SJCRH30 (cell line): ENCODE data around the gene C8G. TPM values are rescaled to one million over a fixed set of nuclear protein-coding genes. Genes with fewer than 3 reads are reported as not detected.

Experiments
- DNase-seq, 2 experiments: peaks; one replicate each; pipeline ENCODE4 v3.0.0-alpha.2; 2015 to 2020
- H3K27ac ChIP-seq: fragments of 250-450 bp; sonication (Bioruptor Pico); 2 replicates; pipeline ENCODE4 v1.5.1; 2020; ENCODE audit warnings: mild to moderate bottlenecking, moderate library complexity
- H3K27me3 ChIP-seq: fragments of 250-450 bp; sonication (Bioruptor Pico); 2 replicates; pipeline ENCODE4 v1.5.1; 2020; ENCODE audit warnings: mild to moderate bottlenecking, moderate library complexity
- H3K36me3 ChIP-seq: fragments of 250-450 bp; sonication (Bioruptor Pico); 2 replicates; pipeline ENCODE4 v1.5.1; 2020; ENCODE audit warnings: mild to moderate bottlenecking, moderate library complexity
- H3K4me1 ChIP-seq: fragments of 250-450 bp; sonication (Bioruptor Pico); 2 replicates; pipeline ENCODE4 v1.5.1; 2020; ENCODE audit warnings: mild to moderate bottlenecking, moderate library complexity
- H3K4me3 ChIP-seq: fragments of 250-450 bp; sonication (Bioruptor Pico); 2 replicates; pipeline ENCODE4 v1.5.1; 2020; ENCODE audit warnings: mild to moderate bottlenecking, moderate library complexity
- H3K9me3 ChIP-seq: fragments of 250-450 bp; sonication (Bioruptor Pico); replicated peaks from 2 replicates; pipeline ENCODE4 v1.5.1; 2020; ENCODE audit warnings: mild to moderate bottlenecking, moderate library complexity
- total RNA-seq: library from RNA; depleted of rRNA; stranded (reverse); fragments of >200 nt; shearing (Covaris generic); gene quantifications from 2 replicates; pipeline ENCODE4 v1.2.3, GENCODE V29; 2014

C8G gene
- total RNA-seq, 1 experiment from 2014 or later = not detected

DNA sequence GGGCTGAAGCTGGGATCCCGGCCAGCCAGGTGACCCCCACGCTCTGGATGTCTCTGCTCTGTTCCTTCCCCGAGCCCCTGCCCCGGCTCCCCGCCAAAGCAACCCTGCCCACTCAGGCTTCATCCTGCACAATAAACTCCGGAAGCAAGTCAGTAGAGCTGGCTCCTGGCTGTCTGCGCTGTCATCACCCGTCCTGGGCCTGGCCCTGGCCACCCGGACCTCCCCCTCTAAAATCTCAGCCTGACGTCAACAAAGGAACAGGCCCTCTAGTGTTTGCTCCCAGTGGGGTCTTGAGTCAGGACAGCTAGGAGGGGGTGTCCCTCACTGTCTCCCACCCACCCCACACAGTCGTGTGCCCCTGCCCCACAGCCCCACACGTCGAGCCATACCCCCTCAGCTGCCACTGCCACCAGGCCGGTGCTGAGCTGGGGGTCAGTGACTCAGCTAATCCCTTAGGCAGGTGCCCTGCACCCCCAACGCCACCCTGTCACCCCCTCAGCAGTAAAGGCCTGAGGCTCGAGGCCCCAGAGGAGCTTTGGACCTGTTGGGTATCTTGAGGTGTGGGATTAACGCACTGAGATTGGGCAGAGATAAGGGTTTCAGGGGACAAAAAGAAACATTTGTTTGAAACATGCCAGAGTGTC is 36.7 kb downstream of the C8G start:
- Histone ChIP-seq H3K4me3 (no peak overlapping the region), H3K27ac (no peak overlapping the region), H3K36me3 (no peaks in the 10 kb centered on the region), H3K9me3 (no peaks in the 10 kb centered on the region), H3K27me3 (no peaks in the 10 kb centered on the region; the same call in 1 of the 2 replicates), H3K4me1 (peaks cover 17% of the 10 kb centered on the region; the same call in 1 of the 2 replicates)
- DNase-seq = no peak

- Histone ChIP-seq H3K4me3 (no peak within 1 kb of the TSS), H3K27me3 (no peaks in the 10 kb centered on the region; the same call in 1 of the 2 replicates), H3K27ac (no peak within 1 kb of the TSS), H3K4me1 (peaks cover 17% of the 10 kb centered on the region; the same call in 1 of the 2 replicates), H3K36me3 (no peaks in the 10 kb centered on the region), H3K9me3 (no peaks in the 10 kb centered on the region)
- no peak for DNase-seq
Measured at GRCh38 chr9:136982232-136983051, 37.4 kb downstream of the C8G start, which contains the start of gene LCNL1. LCNL1 (plus strand) TSS chr9:136982993; CDS start chr9:136983587, 594 bp downstream.

DNA sequence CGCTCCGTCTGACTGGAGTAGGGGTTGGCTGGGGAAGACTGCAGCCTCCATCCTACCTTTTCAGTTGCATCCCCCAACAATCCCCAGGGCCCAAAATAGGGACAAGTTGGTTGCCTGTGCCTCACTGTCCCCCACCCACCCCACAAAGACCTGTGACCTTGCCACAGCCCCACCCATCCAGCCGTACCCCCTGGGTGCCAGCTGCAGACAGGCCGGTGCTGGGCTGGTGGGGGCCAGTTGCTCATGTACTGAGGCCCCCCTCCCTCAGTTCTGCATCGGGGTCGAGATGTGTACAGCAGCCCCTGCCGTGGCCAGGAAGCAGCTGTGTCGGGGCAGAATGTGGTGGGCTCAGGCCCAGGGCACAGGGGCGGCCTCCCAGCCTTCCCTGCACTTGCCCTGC is 38.1 kb downstream of the C8G start:
- H3K36me3 ChIP-seq = no peaks in the 10 kb centered on the region
- peaks cover 5% of the 10 kb centered on the region; the same call in 1 of the 2 replicates for H3K27me3 ChIP-seq
- H3K9me3 ChIP-seq = no peaks in the 10 kb centered on the region
- no peak overlapping the region for H3K4me3 ChIP-seq
- H3K4me1 ChIP-seq = peaks cover 17% of the 10 kb centered on the region; the same call in 1 of the 2 replicates
- H3K27ac ChIP-seq = no peak overlapping the region
- no peak for DNase-seq

DNA sequence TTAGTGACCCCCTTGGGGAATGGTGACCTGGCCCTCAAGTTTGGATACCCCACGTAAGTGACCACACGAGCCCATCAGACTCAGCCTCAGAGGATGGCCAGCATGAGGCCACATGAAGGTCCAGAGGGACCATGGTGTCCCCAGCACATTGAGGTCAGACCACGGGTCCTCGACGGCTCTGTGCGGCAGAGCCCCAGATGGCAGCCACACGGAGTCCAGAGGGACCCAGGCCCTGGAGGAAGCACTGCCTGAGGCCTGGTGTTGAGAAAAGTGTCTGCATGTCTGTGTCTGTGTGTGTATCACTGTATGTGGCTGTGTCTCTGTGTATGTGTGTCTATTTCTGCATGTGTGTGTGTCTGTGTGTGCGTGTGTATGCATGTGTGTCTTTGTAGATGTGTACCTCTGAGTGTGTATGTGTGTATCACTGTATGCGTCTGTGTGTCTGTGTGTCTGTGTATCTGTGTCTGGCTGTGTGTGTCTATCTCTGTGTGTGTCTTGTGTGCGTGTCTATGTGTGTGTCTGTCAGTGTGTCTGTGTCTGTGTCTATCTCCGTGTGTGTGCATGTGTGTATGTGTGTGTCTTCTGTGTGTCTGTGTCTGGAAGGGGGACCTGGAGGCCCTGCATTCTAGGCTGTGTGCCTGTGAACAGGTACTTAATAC is 38.7 kb downstream of the C8G start:
- no peaks in the 10 kb centered on the region for H3K9me3 ChIP-seq
- no peak overlapping the region for H3K27ac ChIP-seq
- H3K36me3 ChIP-seq = no peaks in the 10 kb centered on the region
- H3K4me1 ChIP-seq = peaks cover 17% of the 10 kb centered on the region; the same call in 1 of the 2 replicates
- peaks cover 8% of the 10 kb centered on the region; the same call in 1 of the 2 replicates for H3K27me3 ChIP-seq
- no peak overlapping the region for H3K4me3 ChIP-seq
- DNase-seq = no peak

DNA sequence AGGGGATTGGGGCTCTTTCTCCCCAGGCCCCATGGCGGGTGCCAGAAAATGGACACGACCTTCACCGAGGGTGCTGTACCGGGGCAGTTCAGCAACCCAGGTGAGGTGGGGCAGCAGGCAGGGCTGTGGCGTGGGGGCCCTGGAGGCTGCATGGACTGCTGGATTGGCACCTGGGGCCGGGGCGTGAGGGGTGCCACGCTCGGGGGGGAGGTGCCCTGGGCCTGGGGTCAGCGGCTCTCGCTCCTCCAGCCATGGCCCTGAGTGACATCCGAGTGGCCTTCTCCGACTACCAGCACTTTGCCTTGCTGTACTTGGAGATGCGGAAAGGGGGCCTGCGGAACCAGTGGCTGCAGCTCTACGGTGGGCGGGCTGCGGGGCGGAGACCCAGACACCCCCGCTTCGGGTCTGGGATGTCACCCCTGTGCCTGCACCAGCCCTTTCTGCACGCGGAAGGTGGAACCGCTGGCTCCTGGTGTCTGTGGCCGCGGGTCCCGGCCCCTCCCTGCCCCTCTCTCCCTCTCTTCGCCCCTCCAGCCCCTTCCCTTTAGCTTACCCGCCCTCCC is 39.5 kb downstream of the C8G start:
- Histone ChIP-seq H3K4me1 (peaks cover 17% of the 10 kb centered on the region; the same call in 1 of the 2 replicates), H3K27me3 (peaks cover 11% of the 10 kb centered on the region; the same call in 1 of the 2 replicates), H3K36me3 (no peaks in the 10 kb centered on the region), H3K27ac (no peak overlapping the region), H3K9me3 (no peaks in the 10 kb centered on the region), H3K4me3 (no peak overlapping the region)
- DNase-seq = no peak

GRCh38 chr9:136985027-136985602 is 40.1 kb downstream of the C8G start:
- Histone ChIP-seq H3K4me1 (peaks cover 17% of the 10 kb centered on the region; the same call in 1 of the 2 replicates), H3K9me3 (no peaks in the 10 kb centered on the region), H3K27ac (no peak overlapping the region), H3K27me3 (peaks cover 12% of the 10 kb centered on the region; the same call in 1 of the 2 replicates), H3K4me3 (no peak overlapping the region), H3K36me3 (no peaks in the 10 kb centered on the region)
- no peak for DNase-seq

DNA sequence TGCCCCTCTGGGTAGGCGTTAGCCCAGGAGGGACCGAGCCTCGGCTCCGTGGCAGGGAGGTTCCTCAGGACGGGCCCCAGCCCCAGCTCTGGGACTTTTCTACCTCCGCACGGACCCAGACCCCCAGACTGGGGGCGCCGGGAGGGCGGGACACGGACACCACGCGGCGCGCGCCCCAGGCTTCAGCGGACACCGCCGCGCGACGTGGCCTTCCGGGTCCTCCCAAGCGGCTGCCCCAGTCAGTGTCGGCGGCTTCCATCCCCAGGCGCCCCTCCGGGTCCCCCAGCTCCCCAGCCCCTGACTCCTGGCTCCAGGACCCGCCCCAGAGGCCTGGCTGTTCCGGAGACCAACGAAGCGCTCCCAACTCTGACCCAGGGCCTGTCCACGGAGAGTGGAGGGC is 40.8 kb downstream of the C8G start:
- Histone ChIP-seq H3K4me3 (no peak overlapping the region), H3K27ac (no peak overlapping the region), H3K36me3 (no peaks in the 10 kb centered on the region), H3K27me3 (peaks cover 18% of the 10 kb centered on the region; the same call in 1 of the 2 replicates), H3K4me1 (peaks cover 17% of the 10 kb centered on the region; the same call in 1 of the 2 replicates), H3K9me3 (peaks cover 4% of the 10 kb centered on the region; the same call in 1 of the 2 replicates)
- DNase-seq = no peak

DNA sequence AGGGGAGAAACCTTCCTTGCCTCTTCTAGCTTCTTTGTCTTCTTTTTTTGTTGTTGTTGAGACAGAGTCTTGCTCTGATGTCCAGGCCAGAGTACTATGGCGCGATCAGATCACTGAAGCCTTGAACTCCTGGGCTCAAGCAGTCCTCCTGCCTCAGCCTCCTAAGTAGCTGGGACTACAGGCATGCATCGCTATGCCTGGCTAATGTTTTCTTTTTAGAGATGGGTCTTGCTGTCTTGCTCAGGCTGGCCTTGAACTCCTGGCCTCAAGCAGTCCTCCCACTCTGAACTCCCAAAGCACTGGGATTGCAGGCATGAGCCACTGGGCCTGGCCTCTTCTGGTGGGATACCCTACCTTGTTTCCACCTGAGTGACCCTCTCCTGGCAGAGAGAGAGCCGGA is 43.8 kb downstream of the C8G start:
- no peak overlapping the region for H3K4me3 ChIP-seq
- peaks cover 18% of the 10 kb centered on the region; the same call in 1 of the 2 replicates for H3K27me3 ChIP-seq
- peaks cover 4% of the 10 kb centered on the region; the same call in 1 of the 2 replicates for H3K9me3 ChIP-seq

GRCh38 chr9:136990242-136990911 is 45.3 kb downstream of the C8G start:
- H3K9me3 ChIP-seq = peaks cover 4% of the 10 kb centered on the region; the same call in 1 of the 2 replicates
- peaks cover 18% of the 10 kb centered on the region; the same call in 1 of the 2 replicates for H3K27me3 ChIP-seq
- no peak for DNase-seq
- no peak overlapping the region for H3K27ac ChIP-seq
- no peak overlapping the region for H3K4me3 ChIP-seq
- peaks cover 3% of the 10 kb centered on the region; the same call in 1 of the 2 replicates for H3K36me3 ChIP-seq
- H3K4me1 ChIP-seq = no peaks in the 10 kb centered on the region

More for the DNA sequence above, 43.8 kb downstream of the C8G start:
- H3K27ac ChIP-seq = no peak overlapping the region
- DNase-seq = no peak
- H3K36me3 ChIP-seq = peaks cover 3% of the 10 kb centered on the region; the same call in 1 of the 2 replicates
- H3K4me1 ChIP-seq = no peaks in the 10 kb centered on the region

GRCh38 chr9:136991993-136992818 is 47.2 kb downstream of the C8G start, which contains the start of gene PAXX:
PAXX (plus strand) TSS chr9:136992422; CDS start chr9:136992444, 22 bp downstream.
- Histone ChIP-seq H3K9me3 (peaks cover 4% of the 10 kb centered on the region; the same call in 1 of the 2 replicates), H3K4me1 (peaks cover 13% of the 10 kb centered on the region; the same call in 1 of the 2 replicates), H3K27me3 (peaks cover 18% of the 10 kb centered on the region; the same call in 1 of the 2 replicates), H3K27ac (peak within 1 kb of the TSS; percentile 65), H3K36me3 (peaks cover 3% of the 10 kb centered on the region; the same call in 1 of the 2 replicates), H3K4me3 (peak within 1 kb of the TSS; percentile 72)
- DNase-seq = peak; percentile 92

DNA sequence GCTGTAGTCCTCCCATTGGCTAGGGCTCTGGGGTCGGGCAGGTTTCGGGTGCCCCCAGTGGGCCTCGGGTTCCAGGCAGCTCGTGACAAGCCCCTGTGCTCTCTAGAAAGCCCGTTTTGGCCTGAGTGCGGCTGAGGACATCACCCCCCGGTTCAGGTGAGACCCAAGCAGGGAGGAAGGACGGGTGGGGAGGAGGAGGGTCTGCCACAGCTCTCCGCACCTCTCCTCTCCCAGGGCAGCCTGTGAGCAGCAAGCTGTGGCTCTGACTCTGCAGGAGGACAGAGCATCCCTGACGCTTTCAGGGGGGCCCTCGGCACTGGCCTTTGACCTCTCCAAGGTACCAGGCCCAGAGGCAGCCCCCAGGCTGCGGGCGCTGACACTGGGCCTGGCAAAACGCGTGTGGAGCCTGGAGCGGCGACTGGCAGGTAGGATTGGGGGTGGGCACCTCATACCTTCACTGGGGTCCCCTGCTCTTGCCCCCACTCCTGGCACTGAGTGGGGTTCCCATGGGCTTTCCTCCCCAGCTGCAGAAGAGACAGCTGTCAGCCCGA is 47.9 kb downstream of the C8G start:
- Histone ChIP-seq H3K27me3 (peaks cover 15% of the 10 kb centered on the region; the same call in 1 of the 2 replicates), H3K4me3 (peak overlapping the region; percentile 72), H3K36me3 (peaks cover 3% of the 10 kb centered on the region; the same call in 1 of the 2 replicates), H3K4me1 (peaks cover 13% of the 10 kb centered on the region; the same call in 1 of the 2 replicates), H3K9me3 (peaks cover 4% of the 10 kb centered on the region; the same call in 1 of the 2 replicates), H3K27ac (no peak overlapping the region)
- no peak for DNase-seq
